Heart left ventricle (tissue), 13 donors: ENCODE data around the gene LRRC10B.

Experiments used
- CTCF ChIP-seq, 12 donors: fragments of 200-600 bp; sonication (generic) in 4 of 12; IDR thresholded peaks; one replicate each; pipeline versions ENCODE4 v1.5.0 to v1.8.0; 2018 to 2022; ENCODE audit warnings: antibody characterized with exemption in 12 of 12, mild to moderate bottlenecking in 5 of 12
- POLR2A ChIP-seq, 2 donors: fragments of 450-650 bp; IDR thresholded peaks; one replicate each; pipeline ENCODE4 v1.6.1; 2017; ENCODE audit warnings: antibody characterized with exemption in 2 of 2, mild to moderate bottlenecking in 2 of 2, moderate library complexity in 2 of 2
- donor health status: ischemic (EF 13 %, LVEDD 7.1; RV severe dilation, severe dysfunction).
- donor health status: DM: no; HTN: yes; CAD: no.
- donor health status: DM: no; HTN: no; CAD: no.
- donor health status: ischemic (EF 25% LVEDD 6.9; RV normal size, moderate dysfunction).
- donor health status: ischemic (EF 25% LVEDD 5.7; RV mildly dilated, moderate dysfunction).
- donor health status: ischemic (EF 35%, LVEDD 5.7; RV mildly dilated, moderate dysfunction).
- donor health status: nonischemic (EF 11% LVEDD 7.7; RV severe dilation, severe dysfunction).
- donor health status: DM: yes; HTN: yes; CAD: no.
- donor health status: PGD.
- donor health status: ischemic (EF 29% LVEDD 5.4; RV normal size, mild dysfunction).
- donor health status: nonischemic (EF 23%, LVEDD 6.1; RV moderate dilation, normal function).

- TF ChIP-seq POLR2A (IDR thresholded peaks at IDR 0.05) (no peak), CTCF (IDR thresholded peaks at IDR 0.05) (no peak)
These were observed 23.5 kb upstream of the LRRC10B start for GRCh38 chr11:61485080-61485479.
